H1 (cell line): Measurements from ENCODE around the gene LYZL4. TPM values are rescaled to one million over a fixed set of nuclear protein-coding genes. Genes with fewer than 3 reads are reported as not detected.

Experiments
- CTCF ChIA-PET: fragments of 300-600 bp; sonication (Branson Sonifier 250); formaldehyde crosslinking; loops from one replicate; lab custom pipeline; 2021; ENCODE audit not compliant: partially characterized antibody; lab: Charles Lee
- POLR2A ChIA-PET: fragments of 300-600 bp; sonication (Branson Sonifier 250); formaldehyde crosslinking; loops from one replicate; lab custom pipeline; 2021; ENCODE audit warnings: inconsistent platforms; ENCODE audit not compliant: partially characterized antibody; lab: Charles Lee
- DNase-seq, 2 experiments: peaks; one replicate each; pipeline versions ENCODE4 v3.0.0 to v3.0.0-alpha.2; 2010 to 2022; ENCODE audit warnings: low spot score in 2 of 2, low read depth in 1 of 2, mixed read lengths in 1 of 2
- FAIRE-seq: peaks from 2 replicates; lab custom pipeline; 2011; peaks lifted over from hg19 to GRCh38; lab: Jason Lieb, UNC
- H2AFZ ChIP-seq: 2 replicates; pipeline ENCODE4 v1.8.1; 2012; ENCODE audit warnings: low read length, inconsistent platforms
- H2AK5ac ChIP-seq: 2 replicates; pipeline ENCODE4 v1.6.1; 2013; ENCODE audit warnings: low read depth, low read length
- H2BK120ac ChIP-seq: replicated peaks from 2 replicates; pipeline ENCODE3; 2013; ENCODE audit warnings: low read depth, low read length, inconsistent platforms
- H2BK12ac ChIP-seq: 2 replicates; pipeline ENCODE4 v1.6.1; 2013; ENCODE audit warnings: low read depth, low read length
- H2BK15ac ChIP-seq: 2 replicates; pipeline ENCODE4 v1.6.1; 2013; ENCODE audit warnings: low read length
- H2BK20ac ChIP-seq: 2 replicates; pipeline ENCODE4 v1.6.1; 2013; ENCODE audit warnings: low read length
- H2BK5ac ChIP-seq: 2 replicates; pipeline ENCODE4 v1.6.1; 2013; ENCODE audit warnings: low read depth, low read length
- H3K14ac ChIP-seq: 2 replicates; pipeline ENCODE4 v1.6.1; 2013; ENCODE audit warnings: inconsistent platforms; ENCODE audit not compliant: insufficient read length
- H3K18ac ChIP-seq: 2 replicates; pipeline ENCODE4 v1.6.1; 2013; ENCODE audit warnings: low read length; ENCODE audit errors: extremely low read depth
- H3K23ac ChIP-seq: 2 replicates; pipeline ENCODE4 v1.6.1; 2013; ENCODE audit warnings: inconsistent platforms; ENCODE audit not compliant: insufficient read length
- H3K23me2 ChIP-seq: 2 replicates; pipeline ENCODE4 v1.6.1; 2013; ENCODE audit warnings: low read depth, low read length
- H3K27ac ChIP-seq: 2 replicates; pipeline ENCODE4 v1.6.1; 2011; ENCODE audit warnings: low read depth, low read length, inconsistent platforms
- H3K27me3 ChIP-seq, 4 experiments: replicated peaks in 1 of 4; 1 replicate in 1 of 4; 2 replicates in 3 of 4; pipeline versions ENCODE4 v1.6.1 to v1.8.1; 2011 to 2013; ENCODE audit warnings: low read length in 3 of 4, mild to moderate bottlenecking in 3 of 4, inconsistent platforms in 2 of 4, mixed read lengths in 2 of 4, moderate library complexity in 1 of 4; ENCODE audit not compliant: control insufficient read depth in 3 of 4, insufficient read depth in 3 of 4; ENCODE audit errors: extremely low read depth in 1 of 4
- H3K36me3 ChIP-seq, 4 experiments: 2 replicates each; pipeline versions ENCODE4 v1.6.1 to v1.8.1; 2011 to 2013; ENCODE audit warnings: mild to moderate bottlenecking in 4 of 4, low read length in 3 of 4, moderate library complexity in 2 of 4, control low read depth in 1 of 4, inconsistent platforms in 1 of 4; ENCODE audit not compliant: insufficient read depth in 4 of 4, control insufficient read depth in 2 of 4
- H3K4ac ChIP-seq: replicated peaks from 2 replicates; pipeline ENCODE3; 2013; ENCODE audit warnings: low read length, low read depth, mixed read lengths, inconsistent platforms; ENCODE audit not compliant: insufficient read length
- H3K4me1 ChIP-seq, 4 experiments: replicated peaks in 1 of 4; 1 replicate in 1 of 4; 2 replicates in 3 of 4; pipeline versions ENCODE4 v1.6.1 to v1.8.1; 2011 to 2013; ENCODE audit warnings: low read length in 3 of 4, inconsistent platforms in 2 of 4, mixed read lengths in 1 of 4; ENCODE audit not compliant: insufficient read depth in 4 of 4, control insufficient read depth in 3 of 4
- H3K4me2 ChIP-seq, 2 experiments: 2 replicates each; pipeline versions ENCODE4 v1.6.1 to v1.8.1; 2011 to 2013; ENCODE audit warnings: low read depth in 2 of 2, low read length in 2 of 2, control low read depth in 1 of 2, inconsistent platforms in 1 of 2, mild to moderate bottlenecking in 1 of 2; ENCODE audit not compliant: insufficient read depth in 1 of 2
- H3K4me3 ChIP-seq, 4 experiments: fragments of 200-600, 300-600 bp in 1 of 4; sonication (generic), shearing (Covaris generic), sonication (Bioruptor Twin) in 1 of 4; 2 replicates each; pipeline versions ENCODE4 v1.5.1 to v1.8.1; 2011 to 2016; ENCODE audit warnings: low read length in 4 of 4, low read depth in 3 of 4, control low read depth in 2 of 4, inconsistent platforms in 2 of 4, mild to moderate bottlenecking in 2 of 4, mixed read lengths in 1 of 4, moderate library complexity in 1 of 4; ENCODE audit not compliant: insufficient read depth in 2 of 4; ENCODE audit errors: extremely low read depth in 1 of 4
- H3K56ac ChIP-seq: replicated peaks from 2 replicates; pipeline ENCODE3; 2013; ENCODE audit warnings: low read depth, mild to moderate bottlenecking, mixed read lengths, low read length, inconsistent platforms; ENCODE audit not compliant: insufficient read length
- H3K79me1 ChIP-seq: 2 replicates; pipeline ENCODE4 v1.6.1; 2013; ENCODE audit warnings: low read depth, low read length, control low read depth
- H3K79me2 ChIP-seq, 2 experiments: 2 replicates each; pipeline versions ENCODE4 v1.6.1 to v1.8.1; 2012 to 2013; ENCODE audit warnings: low read length in 2 of 2, mild to moderate bottlenecking in 2 of 2, inconsistent platforms in 1 of 2; ENCODE audit not compliant: insufficient read depth in 2 of 2, control insufficient read depth in 1 of 2
- H3K9ac ChIP-seq, 4 experiments: replicated peaks in 1 of 4; 1 replicate in 1 of 4; 2 replicates in 3 of 4; pipeline versions ENCODE4 v1.6.1 to v1.8.1; 2011 to 2013; ENCODE audit warnings: low read depth in 3 of 4, low read length in 3 of 4, control low read depth in 2 of 4, mild to moderate bottlenecking in 2 of 4, moderate library complexity in 2 of 4, inconsistent platforms in 1 of 4; ENCODE audit errors: extremely low read depth in 1 of 4
- H3K9me3 ChIP-seq, 2 experiments: 2 replicates each; pipeline versions ENCODE4 v1.6.1 to v1.8.1; 2012 to 2013; ENCODE audit warnings: mild to moderate bottlenecking in 2 of 2, moderate library complexity in 2 of 2, control low read depth in 1 of 2, inconsistent platforms in 1 of 2, low read depth in 1 of 2, low read length in 1 of 2, mixed read lengths in 1 of 2; ENCODE audit not compliant: insufficient read depth in 2 of 2
- H4K20me1 ChIP-seq, 2 experiments: replicated peaks in 1 of 2; 2 replicates each; pipeline versions ENCODE3 to v1.8.1; 2011 to 2013; ENCODE audit warnings: inconsistent platforms in 2 of 2, low read length in 2 of 2, mild to moderate bottlenecking in 1 of 2; ENCODE audit not compliant: insufficient read depth in 2 of 2, control insufficient read depth in 1 of 2
- H4K5ac ChIP-seq: 2 replicates; pipeline ENCODE4 v1.6.1; 2013; ENCODE audit warnings: low read length, low read depth, mixed read lengths, inconsistent platforms; ENCODE audit not compliant: insufficient read length
- H4K8ac ChIP-seq: 2 replicates; pipeline ENCODE4 v1.8.0; 2013; ENCODE audit warnings: mild to moderate bottlenecking, moderate library complexity, low read length, inconsistent platforms; ENCODE audit not compliant: insufficient read depth; ENCODE audit errors: extremely low read depth
- H4K91ac ChIP-seq: replicated peaks from 2 replicates; pipeline ENCODE3; 2013; ENCODE audit warnings: low read length, mixed read lengths, inconsistent platforms; ENCODE audit not compliant: insufficient read length
- BCL11A ChIP-seq, 2 experiments: IDR thresholded peaks; one replicate each; pipeline ENCODE4 v1.6.1; 2011; ENCODE audit warnings: low read depth in 2 of 2, low read length in 2 of 2, mild to moderate bottlenecking in 2 of 2
- BRCA1 ChIP-seq: IDR thresholded peaks from 2 replicates; pipeline ENCODE4 v1.6.1; 2012; ENCODE audit warnings: low read depth, low read length, improper control_type of control experiment
- CEBPB ChIP-seq: IDR thresholded peaks from 2 replicates; pipeline ENCODE4 v1.6.1; 2012; ENCODE audit warnings: low read depth, low read length
- CHD1 ChIP-seq: IDR thresholded peaks from 2 replicates; pipeline ENCODE4 v1.6.1; 2012; ENCODE audit warnings: low read depth, low read length, improper control_type of control experiment
- CTBP2 ChIP-seq: IDR thresholded peaks from 2 replicates; pipeline ENCODE4 v1.7.0; 2011; ENCODE audit warnings: borderline replicate concordance, mild to moderate bottlenecking, moderate library complexity, mixed read lengths, low read length; ENCODE audit not compliant: insufficient read depth, insufficient read length
- EGR1 ChIP-seq: IDR thresholded peaks from 2 replicates; pipeline ENCODE4 v1.6.1; 2011; ENCODE audit warnings: low read depth, low read length, borderline replicate concordance
- EP300 ChIP-seq, 2 experiments: IDR thresholded peaks; 1 replicate in 1 of 2; 2 replicates in 1 of 2; pipeline ENCODE4 v1.6.1; 2011 to 2012; ENCODE audit warnings: low read depth in 2 of 2, low read length in 2 of 2, mild to moderate bottlenecking in 2 of 2, borderline replicate concordance in 1 of 2, inconsistent platforms in 1 of 2, moderate library complexity in 1 of 2
- GABPA ChIP-seq: IDR thresholded peaks from 2 replicates; pipeline ENCODE4 v1.6.1; 2011; ENCODE audit warnings: mild to moderate bottlenecking, low read length, moderate library complexity, borderline replicate concordance; ENCODE audit not compliant: insufficient read depth
- GTF2F1 ChIP-seq: IDR thresholded peaks from 2 replicates; pipeline ENCODE4 v1.6.1; 2012; ENCODE audit warnings: low read depth, low read length, improper control_type of control experiment, borderline replicate concordance
- JUN ChIP-seq: IDR thresholded peaks from 2 replicates; pipeline ENCODE4 v1.6.1; 2011; ENCODE audit warnings: low read depth, mild to moderate bottlenecking, improper control_type of control experiment, low read length
- MAFK ChIP-seq: IDR thresholded peaks from 2 replicates; pipeline ENCODE4 v1.6.1; 2012; ENCODE audit warnings: low read depth, mild to moderate bottlenecking, improper control_type of control experiment, low read length
- NRF1 ChIP-seq: IDR thresholded peaks from 2 replicates; pipeline ENCODE4 v1.6.1; 2011; ENCODE audit warnings: mild to moderate bottlenecking, low read depth, low read length, improper control_type of control experiment
- POLR2A ChIP-seq, 2 experiments: IDR thresholded peaks; 1 replicate in 1 of 2; 2 replicates in 1 of 2; pipeline ENCODE4 v1.6.1; 2011; ENCODE audit warnings: low read depth in 2 of 2, low read length in 2 of 2, mild to moderate bottlenecking in 2 of 2; ENCODE audit errors: control extremely low read depth in 1 of 2
- POU5F1 ChIP-seq: IDR thresholded peaks from 2 replicates; pipeline ENCODE4 v1.6.1; 2011; ENCODE audit warnings: low read depth, mild to moderate bottlenecking, low read length, moderate library complexity
- SP2 ChIP-seq: IDR thresholded peaks from 2 replicates; pipeline ENCODE4 v1.6.1; 2012; ENCODE audit warnings: mild to moderate bottlenecking, low read length, inconsistent platforms
- ZNF274 ChIP-seq: IDR thresholded peaks from 2 replicates; pipeline ENCODE4 v1.7.0; 2012; ENCODE audit warnings: low read length, borderline replicate concordance; ENCODE audit errors: extremely low read depth
- WGBS, 2 experiments: shearing (Covaris generic) in 1 of 2; methylation state at CpG; one replicate each; pipeline versions ENCODE4 v1.1.6 to v1.1.7; 2013 to 2015; ENCODE audit warnings: low lambda C conversion rate in 2 of 2, mixed read lengths in 2 of 2, inconsistent platforms in 1 of 2, low coverage in 1 of 2, missing lambda C conversion rate in 1 of 2; ENCODE audit not compliant: insufficient replicate concordance in 2 of 2, insufficient coverage in 1 of 2, insufficient read length in 1 of 2; ENCODE audit errors: extremely low coverage in 1 of 2, missing lambda C conversion rate in 1 of 2; 5-methylcytosine and 5-hydroxymethylcytosine counted together
- polyA plus RNA-seq, 7 experiments: library from polyadenylated mRNA; depleted of rRNA in 3 of 7; stranded (reverse) in 5 of 7; unstranded in 2 of 7; fragments of >200 nt in 5 of 7; fragments of 200-250 nt in 2 of 7; gene quantifications; 1 replicate in 5 of 7; 2 replicates in 1 of 7; 4 replicates in 1 of 7; pipeline versions ENCODE4 v1.2.1 to v1.2.3, GENCODE V29; 2011 to 2013; ENCODE audit warnings: missing spikeins in 2 of 7, mixed read lengths in 2 of 7
- total RNA-seq: library from RNA; stranded (reverse); fragmentation: NEBNext Ultra II Directional; extraction: Animal tissue kit (Norgen Biotek cat#: 25700); gene quantifications from 2 replicates; pipeline ENCODE4 v1.2.1, GENCODE V29; 2021

LYZL4 gene
- total and polyA plus RNA-seq, 2 of the 8 experiments (the other 6 are each of a cell fraction or from before 2014, with no cell fraction given) = not detected

DNA sequence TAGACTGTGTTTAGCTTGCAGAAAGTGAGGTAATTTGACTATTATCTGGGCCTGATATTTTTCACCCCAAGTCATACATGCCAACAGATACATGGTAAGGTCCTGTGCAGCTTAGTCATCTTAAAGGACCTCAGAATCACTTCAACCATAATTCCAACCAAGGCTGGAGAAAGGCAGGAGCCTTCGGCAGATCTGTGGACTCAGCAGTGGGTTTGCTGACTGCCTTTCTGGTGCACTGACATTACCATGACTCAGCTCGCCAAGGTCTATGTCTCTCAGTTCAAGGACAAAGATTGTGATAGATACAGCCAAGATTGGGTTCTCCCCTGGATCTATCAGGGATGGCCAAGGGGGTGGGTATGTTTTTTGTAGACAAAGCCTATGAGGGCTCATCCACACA, 32.7 kb downstream of the LYZL4 start:
- H2BK5ac ChIP-seq = no peak overlapping the region
- DNase-seq (no peak), FAIRE-seq (no peak)
- H3K4me3 ChIP-seq = no peak overlapping the region
- peaks cover 0 to 3% (median 0%) of the 10 kb centered on the region in 4 experiments; a peak in 2 of 7 replicates for H3K4me1 ChIP-seq
- H3K27ac ChIP-seq = no peak overlapping the region
- CTCF ChIA-PET = interaction anchor here (0.6 to 1.6 kb wide), 3 partner anchors 112 to 1219 kb away, joined by 3 to 4 read pairs (median 3); no protein-coding TSS in a partner anchor
- no peak overlapping the region for H3K23ac ChIP-seq
- H3K79me1 ChIP-seq = no peaks in the 10 kb centered on the region
- no peak overlapping the region for H3K9ac ChIP-seq
- H4K5ac ChIP-seq = no peak overlapping the region
- H3K79me2 ChIP-seq = no peaks in the 10 kb centered on the region
- no peak overlapping the region for H3K14ac ChIP-seq
- WGBS, 2 experiments = 76% methylated on average over 2 of the region's 2 CpGs; no CpG with 5 or more reads in 1 of the 2 experiments
- no peak overlapping the region for H4K91ac ChIP-seq
- no peak overlapping the region for H2BK12ac ChIP-seq
- no peaks in the 10 kb centered on the region for H3K23me2 ChIP-seq
- H3K4me2 ChIP-seq = no peak overlapping the region
- no peak overlapping the region for H3K18ac ChIP-seq
- H4K20me1 ChIP-seq = no peaks in the 10 kb centered on the region
- H3K9me3 ChIP-seq = no peaks in the 10 kb centered on the region
- H3K27me3 ChIP-seq = no peaks in the 10 kb centered on the region
- no peak overlapping the region for H3K4ac ChIP-seq
- no peak overlapping the region for H2BK20ac ChIP-seq
- no peak overlapping the region for H4K8ac ChIP-seq
- no peak overlapping the region for H3K56ac ChIP-seq
- POLR2A ChIA-PET = no interaction called here
- no peak overlapping the region for H2AK5ac ChIP-seq
- no peak overlapping the region for H2BK15ac ChIP-seq
- H2AFZ ChIP-seq = no peak overlapping the region
- H3K36me3 ChIP-seq = no peaks in the 10 kb centered on the region; a peak in 1 of 8 replicates
- H2BK120ac ChIP-seq = no peak overlapping the region
- no peak for TF ChIP-seq POLR2A (IDR thresholded peaks at IDR 0.05; ENCODE audit: control extremely low read depth in 1 of 2, low read depth in 2 of 2, low read length in 2 of 2)
- TF ChIP-seq ZNF274 = no peak
- TF ChIP-seq NRF1 = no peak
- TF ChIP-seq GTF2F1 = no peak
- no peak for TF ChIP-seq GABPA
- no peak for TF ChIP-seq SP2
- TF ChIP-seq POU5F1 = no peak
- no peak for TF ChIP-seq BRCA1
- TF ChIP-seq CTBP2 = no peak
- no peak for TF ChIP-seq EGR1
- no peak for TF ChIP-seq JUN
- TF ChIP-seq CHD1 = no peak
- TF ChIP-seq MAFK = no peak
- no peak for TF ChIP-seq EP300 (IDR thresholded peaks at IDR 0.05; ENCODE audit: borderline replicate concordance in 1 of 2, low read depth in 2 of 2, low read length in 2 of 2)
- no peak for TF ChIP-seq CEBPB
- no peak for TF ChIP-seq BCL11A (IDR thresholded peaks at IDR 0.05; ENCODE audit: low read depth in 2 of 2, low read length in 2 of 2)
